GM12874 (cell line): ENCODE measurements around the gene KIRREL3.
A peak's percentile ranks its signal among the peaks of the same experiment; 100 is the strongest.

Source experiments
- TF ChIP-seq, protein P1 (sequence below): IDR thresholded peaks from 2 replicates; pipeline ENCODE4 v1.5.1; 2011; ENCODE audit warnings: low read depth, mild to moderate bottlenecking, control low read depth, low read length, moderate library complexity; ENCODE audit not compliant: insufficient read depth

KIRREL3 gene

GRCh38 chr11:126607374-126607773 is 393.2 kb downstream of the KIRREL3 start:
- TF ChIP-seq, protein P1, sequence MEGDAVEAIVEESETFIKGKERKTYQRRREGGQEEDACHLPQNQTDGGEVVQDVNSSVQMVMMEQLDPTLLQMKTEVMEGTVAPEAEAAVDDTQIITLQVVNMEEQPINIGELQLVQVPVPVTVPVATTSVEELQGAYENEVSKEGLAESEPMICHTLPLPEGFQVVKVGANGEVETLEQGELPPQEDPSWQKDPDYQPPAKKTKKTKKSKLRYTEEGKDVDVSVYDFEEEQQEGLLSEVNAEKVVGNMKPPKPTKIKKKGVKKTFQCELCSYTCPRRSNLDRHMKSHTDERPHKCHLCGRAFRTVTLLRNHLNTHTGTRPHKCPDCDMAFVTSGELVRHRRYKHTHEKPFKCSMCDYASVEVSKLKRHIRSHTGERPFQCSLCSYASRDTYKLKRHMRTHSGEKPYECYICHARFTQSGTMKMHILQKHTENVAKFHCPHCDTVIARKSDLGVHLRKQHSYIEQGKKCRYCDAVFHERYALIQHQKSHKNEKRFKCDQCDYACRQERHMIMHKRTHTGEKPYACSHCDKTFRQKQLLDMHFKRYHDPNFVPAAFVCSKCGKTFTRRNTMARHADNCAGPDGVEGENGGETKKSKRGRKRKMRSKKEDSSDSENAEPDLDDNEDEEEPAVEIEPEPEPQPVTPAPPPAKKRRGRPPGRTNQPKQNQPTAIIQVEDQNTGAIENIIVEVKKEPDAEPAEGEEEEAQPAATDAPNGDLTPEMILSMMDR: peak; percentile 61

- TF ChIP-seq, protein P1: no peak
These were observed 394.1 kb downstream of the KIRREL3 start for GRCh38 chr11:126606484-126606883.

DNA sequence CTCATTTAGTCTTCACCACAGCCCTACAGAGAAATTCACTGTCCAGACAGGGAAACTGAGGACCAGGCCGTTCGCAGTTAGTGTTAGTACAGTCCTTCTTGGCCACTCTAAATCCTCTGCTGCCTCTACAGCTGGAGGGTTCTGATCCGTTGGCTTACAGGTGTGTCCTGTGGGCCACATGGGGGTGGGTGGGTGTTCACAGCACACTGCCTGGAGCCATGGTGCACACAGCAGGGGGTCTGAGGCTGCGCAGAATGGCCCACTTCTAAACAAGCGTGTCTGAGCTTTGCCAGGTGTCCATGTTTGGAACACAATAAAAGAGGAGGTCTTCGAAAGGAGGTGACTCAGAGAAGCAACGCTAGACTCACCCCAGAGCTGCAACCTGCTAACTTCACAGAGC is 396.1 kb downstream of the KIRREL3 start:
- TF ChIP-seq, protein P1: no peak

DNA sequence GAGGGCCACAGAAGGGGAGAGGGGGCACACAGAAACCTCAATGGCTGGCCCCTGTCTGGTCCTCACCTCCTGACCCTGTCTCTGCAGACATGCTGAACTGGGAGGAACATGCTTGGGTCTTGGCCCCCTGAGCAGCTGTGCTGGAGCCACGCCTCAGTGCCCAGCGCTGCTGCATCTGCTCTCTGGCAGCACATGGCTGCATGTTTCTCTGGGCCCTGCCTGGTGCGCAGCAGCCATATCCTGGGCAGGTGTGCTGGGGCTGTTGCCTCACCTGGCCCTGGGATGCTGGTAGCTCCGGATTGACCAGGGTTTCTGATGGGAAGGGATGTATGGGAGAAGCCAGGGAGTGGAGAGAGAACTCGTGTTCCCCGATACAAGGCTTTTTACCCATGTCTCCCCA is 397.1 kb downstream of the KIRREL3 start:
- TF ChIP-seq, protein P1: no peak

GRCh38 chr11:126602993-126603392 is 397.6 kb downstream of the KIRREL3 start:
- TF ChIP-seq, protein P1: no peak

GRCh38 chr11:126602349-126602940 is 398.1 kb downstream of the KIRREL3 start:
- TF ChIP-seq, protein P1: no peak

DNA sequence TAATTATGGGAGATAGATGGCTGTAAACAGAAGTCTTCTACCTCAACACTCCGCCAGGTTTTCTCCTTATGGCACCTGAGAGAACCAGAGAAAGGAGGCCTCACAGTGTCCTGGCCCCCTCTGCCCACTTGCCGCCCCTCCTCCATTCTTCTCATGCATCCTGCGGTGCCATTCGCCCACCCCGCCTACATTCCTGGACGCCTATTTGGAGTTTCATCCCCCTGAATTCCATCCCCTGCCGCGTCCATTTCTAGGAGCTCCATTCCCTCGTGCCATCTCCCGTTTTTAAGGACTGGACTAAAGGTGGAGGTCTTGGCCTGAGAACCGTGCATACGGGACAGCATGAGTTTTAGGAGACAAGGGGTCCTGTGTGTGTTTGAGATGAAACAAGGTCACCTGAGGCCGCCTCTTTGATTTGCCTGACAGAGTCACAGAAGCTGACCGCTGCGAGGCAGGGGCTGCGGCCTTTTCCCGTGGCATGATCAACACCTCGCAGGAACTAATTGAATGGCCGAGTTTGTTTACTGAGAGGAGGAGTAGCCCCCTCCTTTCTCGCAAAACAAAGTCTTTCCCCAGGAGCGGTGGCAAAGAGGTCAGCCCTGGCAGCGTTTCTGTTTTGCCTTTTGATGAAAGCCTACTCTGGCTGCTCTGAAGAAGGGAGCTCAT is 398.9 kb downstream of the KIRREL3 start:
- TF ChIP-seq, protein P1: no peak
